NCI-H510A (cell line): ENCODE measurements around the gene ADGRL3.

Source experiments
- DNase-seq: peaks from one replicate; lab custom pipeline; 2025; lab: John Stamatoyannopoulos, UW

Gene ADGRL3

GRCh38 chr4:61200187-61200915, at the start of gene ADGRL3:
Gene ADGRL3 (plus strand): TSS chr4:61200326.
- DNase-seq: peak; percentile 55

- DNase-seq: no peak
Observed at GRCh38 chr4:61152433-61152832, 47.7 kb upstream of the ADGRL3 start.

DNA sequence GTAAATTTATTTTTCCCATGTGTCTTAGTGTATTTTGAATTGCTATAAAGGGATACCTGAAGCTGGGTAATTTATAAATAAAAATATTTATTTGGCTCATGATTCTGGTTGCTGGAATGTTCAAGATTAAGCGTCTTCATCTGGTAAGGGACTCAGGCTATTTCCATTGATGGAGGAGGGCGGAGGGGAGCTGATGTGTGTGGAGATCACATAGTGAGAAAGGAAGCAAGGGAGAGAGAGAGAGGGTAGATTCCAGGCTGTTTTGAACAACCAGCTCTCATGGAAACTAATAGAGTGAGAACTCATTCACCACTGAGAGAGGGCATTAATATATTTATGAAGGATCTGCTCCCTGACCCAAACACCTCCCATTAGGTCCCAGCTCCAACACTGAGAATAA, 39.6 kb upstream of the ADGRL3 start:
- DNase-seq: no peak

DNA sequence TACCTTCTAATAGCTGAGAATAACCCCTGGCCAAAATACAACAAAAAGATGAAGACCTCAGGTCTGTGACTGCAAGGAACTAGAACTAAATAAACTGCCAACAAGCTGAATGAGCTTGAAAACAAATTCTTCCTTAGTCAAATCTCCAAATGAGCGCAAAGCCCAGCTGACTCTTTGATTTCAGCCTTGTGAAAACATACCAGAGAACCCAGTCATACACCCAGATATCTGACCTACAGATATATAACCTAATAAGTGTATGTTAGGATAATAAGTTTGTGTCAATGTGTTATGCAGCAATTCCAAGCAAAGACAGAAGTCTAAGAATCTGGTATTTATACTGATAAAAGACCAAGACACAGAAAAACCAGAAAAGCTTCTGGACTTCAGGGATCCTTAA, 38.0 kb upstream of the ADGRL3 start:
- DNase-seq: no peak

DNA sequence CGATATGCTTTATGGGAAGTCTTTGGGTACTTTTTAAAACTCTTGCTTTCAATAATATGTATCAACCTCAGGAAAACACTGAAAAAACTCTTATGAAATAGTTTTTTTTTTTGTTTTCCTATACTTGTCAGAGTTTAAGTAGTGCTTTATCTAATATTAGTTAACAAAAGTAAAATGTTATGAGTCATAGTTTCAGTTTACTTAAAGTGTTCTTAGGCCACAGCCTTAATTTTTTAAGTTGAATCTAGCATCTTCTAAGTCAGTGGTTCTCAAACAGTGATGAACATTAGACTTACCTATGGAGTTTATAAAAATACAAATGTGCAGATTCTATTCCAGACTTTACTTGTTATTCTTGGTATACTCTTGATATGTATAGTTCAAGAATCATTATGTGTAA, 26.3 kb upstream of the ADGRL3 start:
- no peak for DNase-seq

- no peak for DNase-seq
Observed at GRCh38 chr4:61175495-61175894, 24.6 kb upstream of the ADGRL3 start.

DNA sequence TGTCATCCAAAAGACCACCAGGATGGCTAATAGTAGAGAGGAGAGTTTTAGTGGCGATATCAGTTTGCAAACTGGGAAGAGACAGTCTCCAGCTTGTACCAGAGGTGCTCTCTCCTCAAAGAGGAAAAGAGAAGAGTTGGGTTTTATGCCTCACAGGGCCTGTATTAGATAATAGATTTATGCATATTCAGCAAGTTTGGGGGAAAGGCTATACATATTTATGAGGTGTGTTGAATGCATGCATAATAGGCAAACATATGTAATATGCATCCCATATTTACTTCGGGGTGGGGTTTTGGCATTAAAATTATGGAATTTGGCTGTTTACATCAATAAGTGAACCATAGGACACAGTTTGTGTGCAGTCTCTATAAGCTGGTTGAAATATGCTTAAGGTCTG, 22.8 kb upstream of the ADGRL3 start:
- no peak for DNase-seq

- DNase-seq: no peak
Observed at GRCh38 chr4:61180405-61180804, 19.7 kb upstream of the ADGRL3 start.

- no peak for DNase-seq
Observed at GRCh38 chr4:61182915-61183314, 17.2 kb upstream of the ADGRL3 start.

- no peak for DNase-seq
Observed at GRCh38 chr4:61185288-61185687, 14.8 kb upstream of the ADGRL3 start.

- no peak for DNase-seq
Observed at GRCh38 chr4:61192392-61192791, 7.7 kb upstream of the ADGRL3 start.

DNA sequence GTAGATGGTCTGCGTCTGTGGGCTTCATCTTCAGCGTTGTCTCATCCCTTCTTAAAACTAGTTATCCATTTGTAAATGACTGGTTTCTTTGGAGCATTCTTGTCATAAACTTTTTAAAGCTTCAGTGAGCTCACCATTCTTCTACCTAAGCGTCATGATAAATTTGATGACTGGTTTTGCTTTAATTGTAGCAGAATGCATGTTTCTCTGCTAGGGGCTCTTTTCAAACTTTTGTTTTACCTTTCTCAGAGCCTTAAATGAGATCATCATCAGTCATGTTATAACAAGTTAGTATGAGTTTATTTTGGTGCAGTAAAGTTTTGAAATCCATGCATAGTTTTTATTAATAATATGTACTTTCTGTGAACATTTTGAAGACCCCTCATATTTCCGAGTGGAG, 6.3 kb upstream of the ADGRL3 start:
- DNase-seq: no peak

DNA sequence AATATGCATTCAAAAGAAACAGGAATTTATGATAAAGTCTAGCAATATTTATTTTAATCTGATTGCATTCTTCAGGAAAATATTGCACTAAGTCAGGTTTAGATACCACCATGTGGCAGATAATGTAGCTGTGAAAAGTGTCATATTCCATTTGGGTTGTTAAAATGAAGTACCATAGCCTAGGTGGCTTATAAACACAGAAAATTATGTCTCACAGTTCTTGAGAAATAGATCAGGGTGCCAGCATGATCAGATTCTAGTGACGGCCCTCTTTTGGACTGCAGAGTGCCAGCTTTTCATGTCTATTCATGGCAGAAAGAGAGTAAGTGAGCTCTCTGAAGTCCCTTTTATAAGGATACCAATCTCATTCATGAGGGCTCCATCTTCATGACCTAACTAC, 5.6 kb upstream of the ADGRL3 start:
- no peak for DNase-seq

GRCh38 chr4:61195101-61195500, 5.0 kb upstream of the ADGRL3 start:
- DNase-seq: no peak

GRCh38 chr4:61198686-61199085, 1.4 kb upstream of the ADGRL3 start:
- DNase-seq: no peak

- DNase-seq: no peak
Observed at GRCh38 chr4:61199873-61200186, 296 bp upstream of the ADGRL3 start.

- DNase-seq: no peak
Observed at GRCh38 chr4:61200916-61201526, 895 bp downstream of the ADGRL3 start.

DNA sequence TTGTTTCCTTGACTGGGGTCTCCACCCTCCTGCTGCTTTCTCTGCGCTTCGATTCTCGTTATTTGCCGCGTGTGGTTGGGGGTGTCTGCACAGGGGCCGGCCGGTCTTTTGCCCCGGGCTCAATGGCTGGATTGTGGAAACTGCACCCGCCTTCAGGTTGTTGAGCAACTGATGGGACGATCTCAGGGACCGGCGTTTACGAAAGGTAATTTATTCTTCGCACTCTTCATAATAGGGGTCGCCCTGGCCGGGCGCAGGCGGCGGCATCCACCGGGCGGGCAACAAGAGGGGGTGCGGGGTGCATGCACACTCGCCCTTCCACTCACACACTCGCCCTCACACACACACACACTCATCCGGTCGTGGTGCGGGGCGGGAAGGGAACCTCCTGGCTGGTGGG, 1.4 kb downstream of the ADGRL3 start:
- no peak for DNase-seq

- DNase-seq: no peak
Observed at GRCh38 chr4:61201961-61202637, 2.0 kb downstream of the ADGRL3 start.

DNA sequence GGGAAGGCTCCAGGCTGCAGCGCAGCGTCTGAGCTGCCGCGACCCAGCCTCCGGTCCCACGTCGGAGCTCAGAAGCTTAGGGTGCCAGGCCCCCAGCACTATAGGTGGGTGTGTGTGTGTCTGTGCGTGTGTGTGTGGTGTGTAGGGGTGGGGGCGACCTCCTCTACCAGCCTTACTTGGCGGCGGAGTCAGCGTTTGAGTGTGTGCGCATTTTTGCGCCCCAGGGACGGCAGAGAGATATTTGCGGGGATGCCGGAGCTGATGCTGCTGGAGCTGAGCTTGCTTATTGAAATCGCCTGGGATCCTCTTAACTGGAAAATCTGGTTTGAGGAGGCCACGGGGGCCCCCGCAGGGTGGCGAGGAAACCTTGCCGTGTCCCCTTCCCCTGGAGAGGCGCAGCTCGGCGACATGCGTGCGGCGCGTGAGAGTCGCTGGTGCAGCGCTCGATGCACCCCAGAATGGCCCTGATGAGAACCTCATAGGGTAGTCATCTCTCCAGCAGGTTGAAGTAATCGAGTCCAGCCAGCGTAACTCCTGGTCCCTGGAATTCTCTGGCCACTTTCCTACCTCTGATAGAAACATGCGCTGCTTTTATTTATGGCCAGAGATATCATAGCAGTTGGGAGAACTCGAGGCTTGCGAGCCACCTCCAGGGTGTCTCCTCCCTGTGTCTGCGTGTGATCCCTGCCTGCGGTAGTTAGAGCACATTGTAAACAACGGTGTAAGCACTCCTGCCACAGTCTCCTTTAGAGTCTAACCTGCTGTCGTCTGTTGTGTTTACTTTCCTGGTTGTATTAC, 2.7 kb downstream of the ADGRL3 start:
- no peak for DNase-seq

DNA sequence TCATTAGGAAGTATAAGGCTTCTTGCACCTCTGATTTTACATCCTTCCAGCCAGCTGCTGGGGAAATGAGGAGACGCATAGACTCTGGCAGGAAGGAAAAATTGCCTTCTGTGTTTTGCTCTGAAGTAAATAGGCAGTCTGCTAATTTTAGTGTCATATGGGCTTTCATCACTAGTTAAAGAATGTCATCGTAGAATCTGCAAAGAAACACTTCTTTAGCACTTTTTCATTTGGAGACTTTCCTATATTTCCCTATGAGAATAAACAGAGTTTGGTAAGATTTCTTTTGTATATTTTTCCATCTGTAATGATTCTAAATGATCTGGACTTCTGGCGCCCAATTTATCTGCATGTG, 3.3 kb downstream of the ADGRL3 start:
- DNase-seq: no peak

DNA sequence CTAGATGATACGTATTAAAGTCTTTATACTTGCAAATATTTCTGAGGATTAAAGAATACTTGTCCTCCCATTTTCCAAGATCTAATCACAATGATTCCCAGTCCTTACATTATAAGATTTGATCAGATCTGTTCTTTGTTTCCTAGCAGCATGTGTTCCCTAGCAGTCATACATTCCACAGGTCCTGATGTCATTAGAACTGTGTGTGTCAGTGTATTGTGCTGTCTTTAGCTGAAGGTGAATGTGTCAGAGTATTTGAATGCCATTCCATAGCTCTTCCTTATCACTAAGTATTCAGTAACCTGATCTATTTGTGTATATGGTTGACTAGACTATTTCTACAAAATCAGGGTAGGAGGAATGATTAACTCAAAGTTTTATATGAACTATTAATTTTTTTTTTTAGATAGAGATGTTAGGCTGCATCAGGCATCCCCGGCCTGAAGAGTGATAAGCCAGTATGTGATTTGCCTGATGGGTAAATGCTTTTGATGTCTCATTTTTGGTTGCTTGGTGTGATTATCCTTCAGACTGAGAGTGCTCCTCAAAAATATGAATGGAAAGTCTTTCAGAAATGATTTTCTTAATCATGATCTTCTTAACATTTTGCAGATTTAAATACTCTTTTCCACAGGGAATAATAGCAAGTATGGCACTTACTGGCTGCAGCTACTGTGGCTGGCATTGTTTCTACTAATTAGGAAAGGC, 4.4 kb downstream of the ADGRL3 start:
- no peak for DNase-seq
